ENCODE measurements around the gene SSTR3.

SSTR3 gene

GRCh38 chr22:37163575-37164504 lies 48.4 kb downstream of the SSTR3 start:
- no peak for DNase-seq

GRCh38 chr22:37163096-37163489 lies 49.2 kb downstream of the SSTR3 start:
- no peak for DNase-seq

GRCh38 chr22:37162221-37163095 lies 49.8 kb downstream of the SSTR3 start:
- no peak for DNase-seq

GRCh38 chr22:37161443-37161842 lies 50.8 kb downstream of the SSTR3 start:
- no peak for DNase-seq

- no peak for DNase-seq
Measured at GRCh38 chr22:37160027-37160426, 52.2 kb downstream of the SSTR3 start.

GRCh38 chr22:37158963-37159290 lies 53.4 kb downstream of the SSTR3 start:
- no peak for DNase-seq

GRCh38 chr22:37157516-37158285 lies 54.6 kb downstream of the SSTR3 start:
- DNase-seq: no peak

GRCh38 chr22:37156686-37157435 lies 55.4 kb downstream of the SSTR3 start:
- no peak for DNase-seq

GRCh38 chr22:37155971-37156370 lies 56.3 kb downstream of the SSTR3 start:
- no peak for DNase-seq

- DNase-seq: no peak
Measured at GRCh38 chr22:37154925-37155712, 57.2 kb downstream of the SSTR3 start.
